Mesendoderm (in vitro differentiated cells): Measurements from ENCODE around the gene AMN.

Source experiments
- DNase-seq: peaks from one replicate; pipeline ENCODE4 v3.0.0; 2013
- H2AK5ac ChIP-seq: 2 replicates; pipeline ENCODE4 v1.6.1; 2013; ENCODE audit warnings: low read length, inconsistent platforms
- H2BK120ac ChIP-seq: 2 replicates; pipeline ENCODE4 v1.6.1; 2013; ENCODE audit warnings: low read depth, mild to moderate bottlenecking, low read length, moderate library complexity, mixed read lengths
- H2BK15ac ChIP-seq: replicated peaks from 2 replicates; pipeline ENCODE4 v1.6.1; 2013; ENCODE audit warnings: low read depth, mild to moderate bottlenecking, moderate library complexity
- H2BK5ac ChIP-seq: 2 replicates; pipeline ENCODE4 v1.6.1; 2013; ENCODE audit warnings: low read length, inconsistent platforms
- H3K18ac ChIP-seq: 2 replicates; pipeline ENCODE4 v1.6.1; 2013; ENCODE audit warnings: mild to moderate bottlenecking, low read length, mixed read lengths
- H3K23ac ChIP-seq: one replicate; pipeline ENCODE4 v1.6.1; 2013; ENCODE audit warnings: low read length
- H3K27ac ChIP-seq: 2 replicates; pipeline ENCODE4 v1.5.1; 2013; ENCODE audit warnings: low read depth, mild to moderate bottlenecking, inconsistent platforms, low read length, moderate library complexity
- H3K27me3 ChIP-seq: 2 replicates; pipeline ENCODE4 v1.6.1; 2013; ENCODE audit warnings: low read length, control low read depth, mild to moderate bottlenecking, inconsistent platforms; ENCODE audit not compliant: insufficient read depth, poor library complexity
- H3K36me3 ChIP-seq: 2 replicates; pipeline ENCODE4 v1.6.1; 2013; ENCODE audit warnings: low read length, inconsistent platforms; ENCODE audit not compliant: control insufficient read depth, insufficient read depth
- H3K4ac ChIP-seq: one replicate; pipeline ENCODE4 v1.6.1; 2013; ENCODE audit warnings: low read depth, mild to moderate bottlenecking, low read length, moderate library complexity
- H3K4me1 ChIP-seq: 2 replicates; pipeline ENCODE4 v1.6.1; 2013; ENCODE audit warnings: low read depth, low read length, inconsistent platforms; ENCODE audit not compliant: control insufficient read depth
- H3K4me2 ChIP-seq: 2 replicates; pipeline ENCODE4 v1.6.1; 2013; ENCODE audit warnings: low read length
- H3K4me3 ChIP-seq: 2 replicates; pipeline ENCODE4 v1.5.1; 2013; ENCODE audit warnings: mild to moderate bottlenecking, low read length
- H3K56ac ChIP-seq: one replicate; pipeline ENCODE4 v1.6.1; 2013; ENCODE audit warnings: low read length
- H3K79me1 ChIP-seq: 2 replicates; pipeline ENCODE4 v1.6.1; 2013; ENCODE audit warnings: low read length, inconsistent platforms
- H3K79me2 ChIP-seq: 2 replicates; pipeline ENCODE4 v1.6.1; 2013; ENCODE audit warnings: mild to moderate bottlenecking, low read length; ENCODE audit not compliant: control insufficient read depth, insufficient read depth
- H3K9ac ChIP-seq: 2 replicates; pipeline ENCODE4 v1.6.1; 2013; ENCODE audit warnings: low read length, inconsistent platforms
- H4K5ac ChIP-seq: one replicate; pipeline ENCODE4 v1.6.1; 2013; ENCODE audit warnings: low read length
- H4K8ac ChIP-seq: one replicate; pipeline ENCODE4 v1.6.1; 2013; ENCODE audit warnings: low read depth, mild to moderate bottlenecking, control low read depth, low read length, moderate library complexity
- WGBS: extraction: QIAGEN DNeasy Blood & Tissue Kit; methylation state at CpG from one replicate; pipeline ENCODE4 v1.1.7; 2013; ENCODE audit warnings: low lambda C conversion rate, missing lambda C conversion rate; ENCODE audit not compliant: insufficient coverage; ENCODE audit errors: extremely low coverage; 5-methylcytosine and 5-hydroxymethylcytosine counted together

AMN gene

DNA sequence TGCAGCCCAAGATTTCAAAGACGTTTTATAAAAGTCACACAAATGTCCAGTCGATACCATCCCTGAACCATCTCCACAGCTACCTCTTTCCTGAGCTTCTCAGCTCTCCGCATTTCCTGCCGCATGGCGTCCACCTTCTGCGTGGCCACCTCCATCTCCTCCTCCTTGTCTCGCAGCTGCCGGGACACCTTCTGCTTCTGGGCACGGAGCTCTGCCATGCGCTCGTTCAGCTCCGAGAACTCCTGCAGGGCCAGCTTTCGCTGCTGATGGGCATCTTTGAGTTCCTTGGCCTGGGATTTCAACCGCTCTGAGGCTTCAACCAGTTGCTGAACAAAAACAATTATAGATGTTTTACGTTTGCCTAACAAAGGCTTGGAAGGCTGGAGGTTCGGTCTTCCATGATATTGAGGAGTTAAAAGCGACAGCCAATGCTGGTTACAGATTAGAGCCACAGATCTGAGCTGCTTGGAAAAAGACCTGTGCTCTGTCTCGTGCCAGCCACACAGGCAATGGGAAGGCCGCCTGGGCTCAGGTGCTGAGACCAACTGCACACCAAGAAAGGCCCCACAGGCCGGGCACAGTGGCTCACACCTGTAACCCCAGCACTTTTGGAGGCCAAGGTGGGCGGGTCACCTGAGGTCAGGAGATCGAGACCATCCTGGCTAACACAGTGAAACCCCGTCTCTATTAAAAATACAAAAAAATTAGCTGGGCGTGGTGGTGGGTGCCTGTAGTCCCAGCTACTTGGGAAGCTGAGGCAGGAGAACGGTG is 49.6 kb downstream of the AMN start:
- H2BK15ac ChIP-seq = no peak overlapping the region
- H3K4me1 ChIP-seq = no peaks in the 10 kb centered on the region
- WGBS = no CpG with 5 or more reads among the region's 25 CpGs
- no peaks in the 10 kb centered on the region for H3K79me1 ChIP-seq
- no peak overlapping the region for H3K23ac ChIP-seq
- no peak overlapping the region for H3K4me3 ChIP-seq
- H3K27ac ChIP-seq = no peak overlapping the region
- H3K79me2 ChIP-seq = no peaks in the 10 kb centered on the region
- H2BK120ac ChIP-seq = no peak overlapping the region
- no peak overlapping the region for H3K56ac ChIP-seq
- no peak for DNase-seq
- no peak overlapping the region for H2AK5ac ChIP-seq
- peaks cover 9% of the 10 kb centered on the region for H3K36me3 ChIP-seq
- no peak overlapping the region for H3K4ac ChIP-seq
- H3K4me2 ChIP-seq = no peak overlapping the region
- H3K18ac ChIP-seq = no peak overlapping the region
- no peaks in the 10 kb centered on the region for H3K27me3 ChIP-seq
- H4K5ac ChIP-seq = no peak overlapping the region
- no peak overlapping the region for H4K8ac ChIP-seq
- H2BK5ac ChIP-seq = no peak overlapping the region
- no peak overlapping the region for H3K9ac ChIP-seq

DNA sequence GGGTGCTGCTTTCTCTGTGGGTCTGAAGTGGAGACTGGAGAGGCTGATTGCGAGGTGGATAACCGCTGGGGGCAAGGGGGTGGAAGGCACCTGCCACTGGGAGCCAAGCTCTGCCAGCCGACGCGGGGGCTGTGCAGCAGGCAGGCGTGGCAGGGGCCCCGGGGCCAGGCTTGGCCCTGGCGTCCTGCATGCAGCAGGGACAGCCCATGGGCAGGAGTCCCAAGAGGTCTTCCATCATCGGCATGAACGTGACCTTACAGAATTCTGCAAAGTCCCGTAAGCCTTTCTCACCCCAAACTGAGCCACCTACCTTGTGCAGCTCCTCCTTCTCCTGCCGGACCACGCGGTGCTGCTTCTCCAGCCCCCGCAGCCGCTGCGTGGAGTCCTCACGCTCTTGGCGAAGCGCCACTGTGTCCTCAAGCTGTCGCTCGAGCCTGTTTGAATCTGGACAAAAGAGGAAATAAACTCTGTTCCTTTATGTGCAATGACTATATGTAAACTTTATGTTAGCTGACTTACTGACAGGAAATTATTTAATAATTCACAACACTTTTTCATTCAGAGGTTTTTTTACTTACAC is 51.3 kb downstream of the AMN start:
- Histone ChIP-seq H3K4ac (no peak overlapping the region), H3K36me3 (peaks cover 2% of the 10 kb centered on the region), H3K79me2 (no peaks in the 10 kb centered on the region), H4K5ac (no peak overlapping the region), H3K4me3 (no peak overlapping the region), H4K8ac (no peak overlapping the region), H2BK5ac (no peak overlapping the region), H3K27me3 (no peaks in the 10 kb centered on the region), H3K27ac (no peak overlapping the region), H2AK5ac (no peak overlapping the region), H2BK120ac (no peak overlapping the region), H3K4me2 (no peak overlapping the region), H3K4me1 (no peaks in the 10 kb centered on the region), H3K56ac (no peak overlapping the region), H3K23ac (no peak overlapping the region), H2BK15ac (no peak overlapping the region), H3K9ac (no peak overlapping the region), H3K79me1 (no peaks in the 10 kb centered on the region), H3K18ac (no peak overlapping the region)
- no CpG with 5 or more reads among the region's 22 CpGs for WGBS
- no peak for DNase-seq

DNA sequence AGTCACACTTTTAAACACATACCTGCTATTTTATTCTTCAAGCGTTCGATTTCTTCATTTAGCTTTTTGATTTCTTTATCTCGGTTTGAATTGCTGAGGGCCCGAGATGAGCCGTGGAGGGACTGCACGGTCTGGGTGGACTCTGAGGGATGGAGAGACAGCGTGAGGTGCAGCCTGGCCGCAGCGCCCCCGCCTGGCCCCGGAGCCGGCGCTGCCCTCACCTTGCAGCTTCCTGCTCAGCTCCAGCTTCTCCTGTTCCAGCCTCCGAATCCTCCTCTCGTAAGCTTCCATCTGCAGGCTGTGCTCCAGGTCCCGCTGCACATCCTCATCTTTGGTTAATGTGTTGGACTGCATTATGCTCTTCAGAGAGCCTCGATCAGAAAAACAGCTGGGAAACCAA is 53.2 kb downstream of the AMN start:
- no CpG with 5 or more reads among the region's 17 CpGs for WGBS
- Histone ChIP-seq H3K4me1 (no peaks in the 10 kb centered on the region), H3K79me1 (no peaks in the 10 kb centered on the region), H2BK5ac (no peak overlapping the region), H3K23ac (no peak overlapping the region), H3K36me3 (peaks cover 5% of the 10 kb centered on the region), H3K18ac (no peak overlapping the region), H4K5ac (no peak overlapping the region), H3K27me3 (no peaks in the 10 kb centered on the region), H4K8ac (no peak overlapping the region), H3K27ac (no peak overlapping the region), H3K4me2 (no peak overlapping the region), H2AK5ac (no peak overlapping the region), H3K79me2 (no peaks in the 10 kb centered on the region), H3K9ac (no peak overlapping the region), H2BK15ac (no peak overlapping the region), H2BK120ac (no peak overlapping the region), H3K4ac (no peak overlapping the region), H3K4me3 (no peak overlapping the region), H3K56ac (no peak overlapping the region)
- DNase-seq = no peak

DNA sequence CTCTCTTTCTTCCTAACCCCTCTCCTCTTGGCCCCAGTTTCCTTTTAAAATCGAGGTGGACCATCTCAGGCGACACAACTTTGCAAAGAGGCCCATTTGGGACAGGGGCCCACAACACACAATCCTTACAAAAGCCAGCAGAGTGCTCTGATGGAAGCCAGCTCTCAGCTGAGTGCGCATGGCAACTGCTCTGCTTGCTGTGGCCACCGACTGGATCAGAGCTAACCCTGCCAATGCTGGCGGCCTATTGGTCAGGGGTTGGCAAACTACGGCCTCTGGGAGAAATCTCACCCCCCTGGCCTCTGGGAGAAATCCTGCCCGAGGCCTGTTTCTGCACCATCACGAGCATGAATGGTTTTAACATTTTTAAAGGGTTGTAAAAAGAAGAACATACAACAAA is 55.0 kb downstream of the AMN start:
- H2BK15ac ChIP-seq = no peak overlapping the region
- H3K36me3 ChIP-seq = peaks cover 12% of the 10 kb centered on the region

DNA sequence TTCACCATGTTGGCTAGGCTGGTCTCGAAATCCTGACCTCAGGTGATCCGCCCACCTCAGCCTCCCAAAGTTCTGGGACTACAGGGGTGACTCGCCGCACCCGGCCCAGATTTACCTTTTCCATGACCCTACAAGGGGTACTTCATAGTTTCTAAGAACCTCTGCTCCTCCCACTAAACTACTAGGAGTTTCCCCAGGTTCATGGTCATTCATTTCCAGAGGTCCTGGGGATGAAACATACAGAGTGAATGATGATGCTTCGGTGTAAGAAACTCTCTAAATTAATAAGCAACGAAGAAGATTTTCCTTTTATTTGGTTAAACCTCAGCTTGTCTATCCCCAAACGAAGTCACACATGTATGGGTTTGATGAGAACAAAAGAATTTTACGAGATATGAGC is 56.9 kb downstream of the AMN start:
- H2BK5ac ChIP-seq = no peak overlapping the region
- no peak overlapping the region for H2BK15ac ChIP-seq
- peaks cover 12% of the 10 kb centered on the region for H3K36me3 ChIP-seq
- no peak overlapping the region for H4K8ac ChIP-seq
- H3K23ac ChIP-seq = no peak overlapping the region
- no peak for DNase-seq
- H3K79me2 ChIP-seq = no peaks in the 10 kb centered on the region
- H3K4ac ChIP-seq = no peak overlapping the region
- no peak overlapping the region for H3K4me3 ChIP-seq
- H2BK120ac ChIP-seq = no peak overlapping the region
- no peak overlapping the region for H3K56ac ChIP-seq
- H3K18ac ChIP-seq = no peak overlapping the region
- no CpG with 5 or more reads among the region's 9 CpGs for WGBS
- H4K5ac ChIP-seq = no peak overlapping the region
- H3K4me2 ChIP-seq = no peak overlapping the region
- no peak overlapping the region for H3K9ac ChIP-seq
- H3K27me3 ChIP-seq = no peaks in the 10 kb centered on the region
- H3K79me1 ChIP-seq = peaks cover 2% of the 10 kb centered on the region
- no peaks in the 10 kb centered on the region for H3K4me1 ChIP-seq
- H3K27ac ChIP-seq = no peak overlapping the region
- no peak overlapping the region for H2AK5ac ChIP-seq

More for the DNA sequence above, 55.0 kb downstream of the AMN start:
- Histone ChIP-seq H3K79me1 (peaks cover 2% of the 10 kb centered on the region), H4K8ac (no peak overlapping the region), H3K4ac (no peak overlapping the region), H4K5ac (no peak overlapping the region), H3K18ac (no peak overlapping the region), H3K4me2 (no peak overlapping the region), H3K4me3 (no peak overlapping the region), H3K9ac (no peak overlapping the region), H3K4me1 (no peaks in the 10 kb centered on the region), H2AK5ac (no peak overlapping the region), H3K27ac (no peak overlapping the region), H3K56ac (no peak overlapping the region), H2BK5ac (no peak overlapping the region), H3K79me2 (no peaks in the 10 kb centered on the region), H3K23ac (no peak overlapping the region), H2BK120ac (no peak overlapping the region), H3K27me3 (no peaks in the 10 kb centered on the region)
- no peak for DNase-seq
- WGBS = no CpG with 5 or more reads among the region's 8 CpGs
